Embryonic facial prominence (tissue), 1 donor: ENCODE data around the gene IPO8.

ENCODE experiments used
- DNase-seq: peaks from one replicate; pipeline ENCODE4 v3.0.0-alpha.2; 2016; ENCODE audit errors: extremely low spot score

The IPO8 gene

GRCh38 chr12:30695199-30696102 lies at the start of gene IPO8:
Gene IPO8, minus strand, starts transcription at chr12:30695869. Its CDS starts 222 bp downstream, at chr12:30695647.
- DNase-seq: peak; percentile 90

GRCh38 chr12:30744321-30744720 lies 48.7 kb upstream of the IPO8 start:
- DNase-seq: no peak

- no peak for DNase-seq
These were observed 44.6 kb upstream of the IPO8 start for GRCh38 chr12:30740274-30740673.

GRCh38 chr12:30739020-30739419 lies 43.4 kb upstream of the IPO8 start:
- no peak for DNase-seq

GRCh38 chr12:30732954-30733637 lies 37.4 kb upstream of the IPO8 start:
- DNase-seq: no peak

- no peak for DNase-seq
These were observed 34.3 kb upstream of the IPO8 start for GRCh38 chr12:30730011-30730410.

- DNase-seq: no peak
These were observed 33.9 kb upstream of the IPO8 start for GRCh38 chr12:30729547-30729946.

GRCh38 chr12:30726647-30727046 lies 31.0 kb upstream of the IPO8 start:
- DNase-seq: no peak

- DNase-seq: no peak
These were observed 30.1 kb upstream of the IPO8 start for GRCh38 chr12:30725739-30726138.

- DNase-seq: no peak
These were observed 23.4 kb upstream of the IPO8 start for GRCh38 chr12:30719060-30719459.

- DNase-seq: no peak
These were observed 12.1 kb upstream of the IPO8 start for GRCh38 chr12:30707613-30708342.

GRCh38 chr12:30706476-30706875 lies 10.8 kb upstream of the IPO8 start:
- no peak for DNase-seq

GRCh38 chr12:30701056-30701455 lies 5.4 kb upstream of the IPO8 start:
- DNase-seq: no peak

- DNase-seq: no peak
These were observed 4.7 kb upstream of the IPO8 start for GRCh38 chr12:30700216-30700900.

GRCh38 chr12:30698346-30698745 lies 2.7 kb upstream of the IPO8 start:
- no peak for DNase-seq

- no peak for DNase-seq
These were observed 1.3 kb upstream of the IPO8 start for GRCh38 chr12:30696943-30697342.

GRCh38 chr12:30696486-30696885 lies 817 bp upstream of the IPO8 start:
- DNase-seq: no peak

- DNase-seq: no peak
These were observed 387 bp upstream of the IPO8 start for GRCh38 chr12:30696103-30696408.

- no peak for DNase-seq
These were observed 1.1 kb downstream of the IPO8 start for GRCh38 chr12:30694412-30695198.

- no peak for DNase-seq
These were observed 3.2 kb downstream of the IPO8 start for GRCh38 chr12:30692470-30692869.
